T-helper 2 cell treated with Interferon-gamma antibody and Interleukin-4, amounts not matched to agents 5 μg/mL and 100 μg/mL, for 36 hours (primary cell): ENCODE data around the gene SLC5A5.
"Not testable (repeated sequence)": the region's sequence is repeated elsewhere in the genome, so short reads cannot be mapped to it uniquely, and the experiment has no call there.

Experiments used
- DNase-seq: peaks from one replicate; pipeline ENCODE4 v3.0.0; 2021; ENCODE audit warnings: low spot score
- H3K27ac Mint-ChIP-seq: one replicate; pipeline ENCODE4 v1.8.0; 2021; ENCODE audit warnings: mild to moderate bottlenecking, mixed read lengths
- H3K27me3 Mint-ChIP-seq: one replicate; pipeline ENCODE4 v1.8.0; 2021; ENCODE audit warnings: low read depth, mixed read lengths
- H3K36me3 Mint-ChIP-seq: one replicate; pipeline ENCODE4 v1.8.0; 2021; ENCODE audit warnings: low read depth, mixed read lengths
- H3K4me1 Mint-ChIP-seq: one replicate; pipeline ENCODE4 v1.8.0; 2021; ENCODE audit warnings: low read depth, mixed read lengths
- H3K4me3 Mint-ChIP-seq: one replicate; pipeline ENCODE4 v1.8.0; 2022; ENCODE audit warnings: mild to moderate bottlenecking, moderate library complexity, mixed read lengths
- H3K9me3 Mint-ChIP-seq: one replicate; pipeline ENCODE4 v1.8.0; 2021; ENCODE audit warnings: mixed read lengths

The SLC5A5 gene

GRCh38 chr19:17872251-17873001, 681 bp downstream of the SLC5A5 start:
- peaks cover 4% of the 10 kb centered on the region for H3K27me3 Mint-ChIP-seq

GRCh38 chr19:17873786-17874757, 2.3 kb downstream of the SLC5A5 start:
- Mint-ChIP-seq H3K9me3 (no peaks in the 10 kb centered on the region), H3K36me3 (no peaks in the 10 kb centered on the region), H3K27me3 (peaks cover 4% of the 10 kb centered on the region), H3K4me1 (peaks cover 8% of the 10 kb centered on the region), H3K4me3 (peak overlapping the region; percentile 70), H3K27ac (no peak overlapping the region)
- DNase-seq: peak; percentile 53

More at GRCh38 chr19:17872251-17873001, 681 bp downstream of the SLC5A5 start:
- H3K4me1 Mint-ChIP-seq: peaks cover 8% of the 10 kb centered on the region
- peak; percentile 49 for DNase-seq
- H3K9me3 Mint-ChIP-seq: no peaks in the 10 kb centered on the region
- peak overlapping the region; percentile 83 for H3K4me3 Mint-ChIP-seq
- H3K36me3 Mint-ChIP-seq: no peaks in the 10 kb centered on the region
- H3K27ac Mint-ChIP-seq: peak overlapping the region; percentile 41

GRCh38 chr19:17874758-17875135, 3.0 kb downstream of the SLC5A5 start:
- Mint-ChIP-seq H3K36me3 (no peaks in the 10 kb centered on the region), H3K4me1 (peaks cover 8% of the 10 kb centered on the region), H3K9me3 (no peaks in the 10 kb centered on the region), H3K27ac (no peak overlapping the region), H3K27me3 (peaks cover 4% of the 10 kb centered on the region), H3K4me3 (peak overlapping the region; percentile 70)
- no peak for DNase-seq

- peaks cover 3% of the 10 kb centered on the region for H3K4me1 Mint-ChIP-seq
- H3K4me3 Mint-ChIP-seq: no peak overlapping the region
- no peaks in the 10 kb centered on the region for H3K36me3 Mint-ChIP-seq
- no peaks in the 10 kb centered on the region for H3K9me3 Mint-ChIP-seq
- DNase-seq: no peak
- no peak overlapping the region for H3K27ac Mint-ChIP-seq
- H3K27me3 Mint-ChIP-seq: no peaks in the 10 kb centered on the region
These were observed 6.0 kb downstream of the SLC5A5 start for GRCh38 chr19:17877696-17878095.

GRCh38 chr19:17879466-17879865, 7.7 kb downstream of the SLC5A5 start:
- Mint-ChIP-seq H3K9me3 (no peaks in the 10 kb centered on the region), H3K4me3 (no peak overlapping the region), H3K4me1 (no peaks in the 10 kb centered on the region), H3K36me3 (no peaks in the 10 kb centered on the region), H3K27me3 (no peaks in the 10 kb centered on the region), H3K27ac (no peak overlapping the region)
- DNase-seq: no peak

GRCh38 chr19:17881701-17882100, 10.0 kb downstream of the SLC5A5 start:
- H3K4me3 Mint-ChIP-seq: no peak overlapping the region
- no peaks in the 10 kb centered on the region for H3K9me3 Mint-ChIP-seq
- DNase-seq: no peak

GRCh38 chr19:17883627-17884410, 12.1 kb downstream of the SLC5A5 start:
- no peaks in the 10 kb centered on the region for H3K27me3 Mint-ChIP-seq
- H3K27ac Mint-ChIP-seq: no peak overlapping the region
- no peak for DNase-seq
- no peak overlapping the region for H3K4me3 Mint-ChIP-seq
- H3K9me3 Mint-ChIP-seq: no peaks in the 10 kb centered on the region
- no peaks in the 10 kb centered on the region for H3K4me1 Mint-ChIP-seq
- H3K36me3 Mint-ChIP-seq: no peaks in the 10 kb centered on the region

More at GRCh38 chr19:17881701-17882100, 10.0 kb downstream of the SLC5A5 start:
- Mint-ChIP-seq H3K36me3 (no peaks in the 10 kb centered on the region), H3K27ac (no peak overlapping the region), H3K27me3 (no peaks in the 10 kb centered on the region), H3K4me1 (no peaks in the 10 kb centered on the region)

GRCh38 chr19:17886515-17886914, 14.8 kb downstream of the SLC5A5 start:
- Mint-ChIP-seq H3K27me3 (no peaks in the 10 kb centered on the region), H3K4me1 (no peaks in the 10 kb centered on the region), H3K36me3 (no peaks in the 10 kb centered on the region), H3K27ac (no peak overlapping the region), H3K4me3 (no peak overlapping the region), H3K9me3 (no peaks in the 10 kb centered on the region)
- DNase-seq: no peak

GRCh38 chr19:17887221-17887620, 15.5 kb downstream of the SLC5A5 start:
- H3K36me3 Mint-ChIP-seq, H3K9me3 Mint-ChIP-seq, DNase-seq, H3K27me3 Mint-ChIP-seq, H3K4me1 Mint-ChIP-seq, H3K4me3 Mint-ChIP-seq, H3K27ac Mint-ChIP-seq: not testable (repeated sequence)

- no peaks in the 10 kb centered on the region for H3K36me3 Mint-ChIP-seq
- H3K4me3 Mint-ChIP-seq: no peak overlapping the region
- no peak for DNase-seq
- no peak overlapping the region for H3K27ac Mint-ChIP-seq
- H3K9me3 Mint-ChIP-seq: no peaks in the 10 kb centered on the region
- no peaks in the 10 kb centered on the region for H3K4me1 Mint-ChIP-seq
- no peaks in the 10 kb centered on the region for H3K27me3 Mint-ChIP-seq
These were observed 16.5 kb downstream of the SLC5A5 start for GRCh38 chr19:17888260-17888659.

GRCh38 chr19:17889609-17890214, 18.0 kb downstream of the SLC5A5 start:
- no peak for DNase-seq
- Mint-ChIP-seq H3K4me3 (no peak overlapping the region), H3K9me3 (no peaks in the 10 kb centered on the region), H3K27me3 (no peaks in the 10 kb centered on the region), H3K4me1 (no peaks in the 10 kb centered on the region), H3K36me3 (no peaks in the 10 kb centered on the region), H3K27ac (no peak overlapping the region)

- H3K36me3 Mint-ChIP-seq: no peaks in the 10 kb centered on the region
- no peak overlapping the region for H3K4me3 Mint-ChIP-seq
- H3K9me3 Mint-ChIP-seq: no peaks in the 10 kb centered on the region
- H3K4me1 Mint-ChIP-seq: no peaks in the 10 kb centered on the region
- DNase-seq: no peak
- H3K27ac Mint-ChIP-seq: no peak overlapping the region
- no peaks in the 10 kb centered on the region for H3K27me3 Mint-ChIP-seq
These were observed 22.0 kb downstream of the SLC5A5 start for GRCh38 chr19:17893766-17894165.

GRCh38 chr19:17902701-17903100, 31.0 kb downstream of the SLC5A5 start:
- DNase-seq: no peak
- H3K4me1 Mint-ChIP-seq: no peaks in the 10 kb centered on the region

More at GRCh38 chr19:17902701-17903100, 31.0 kb downstream of the SLC5A5 start:
- no peaks in the 10 kb centered on the region for H3K9me3 Mint-ChIP-seq
- H3K4me3 Mint-ChIP-seq: no peak overlapping the region
- no peak overlapping the region for H3K27ac Mint-ChIP-seq
- H3K36me3 Mint-ChIP-seq: no peaks in the 10 kb centered on the region
- H3K27me3 Mint-ChIP-seq: peaks cover 3% of the 10 kb centered on the region
